Measurements from ENCODE around the gene RFWD3. TPM values are rescaled to one million over a fixed set of nuclear protein-coding genes. Genes with fewer than 3 reads are reported as not detected.

The RFWD3 gene
- total RNA-seq, 1 experiment from 2014 or later: 35.6 TPM

- peak; percentile 55 for DNase-seq (ENCODE audit: extremely low read depth, low read depth)
Measured at GRCh38 chr16:74623214-74623838, 43.4 kb downstream of the RFWD3 start.

- no peak for DNase-seq (ENCODE audit: extremely low read depth, low read depth)
Measured at GRCh38 chr16:74622005-74622404, 44.7 kb downstream of the RFWD3 start.

GRCh38 chr16:74617206-74617788 is 49.4 kb downstream of the RFWD3 start:
- no peak for DNase-seq (ENCODE audit: extremely low read depth, low read depth)

GRCh38 chr16:74611721-74612120 is 55.0 kb downstream of the RFWD3 start:
- no peak for DNase-seq (ENCODE audit: extremely low read depth, low read depth)

GRCh38 chr16:74608944-74609343 is 57.7 kb downstream of the RFWD3 start:
- no peak for DNase-seq (ENCODE audit: extremely low read depth, low read depth)

- DNase-seq (ENCODE audit: extremely low read depth, low read depth): no peak
Measured at GRCh38 chr16:74608381-74608780, 58.3 kb downstream of the RFWD3 start.

GRCh38 chr16:74607962-74608356 is 58.7 kb downstream of the RFWD3 start:
- DNase-seq (ENCODE audit: extremely low read depth, low read depth): no peak

- no peak for DNase-seq (ENCODE audit: extremely low read depth, low read depth)
Measured at GRCh38 chr16:74607310-74607961, 59.2 kb downstream of the RFWD3 start.

GRCh38 chr16:74606521-74607309 is 60.0 kb downstream of the RFWD3 start, which contains the start of gene GLG1:
Gene GLG1 (minus strand): TSS chr16:74607114. CDS start chr16:74607094, 20 bp downstream.
- peak; percentile 75 for DNase-seq (ENCODE audit: extremely low read depth, low read depth)

GRCh38 chr16:74605746-74606520 is 60.7 kb downstream of the RFWD3 start:
- no peak for DNase-seq (ENCODE audit: extremely low read depth, low read depth)

- DNase-seq (ENCODE audit: extremely low read depth, low read depth): no peak
Measured at GRCh38 chr16:74605332-74605731, 61.3 kb downstream of the RFWD3 start.

- DNase-seq (ENCODE audit: extremely low read depth, low read depth): no peak
Measured at GRCh38 chr16:74603848-74604247, 62.8 kb downstream of the RFWD3 start.

GRCh38 chr16:74601126-74601871 is 65.4 kb downstream of the RFWD3 start:
- DNase-seq (ENCODE audit: extremely low read depth, low read depth): no peak

GRCh38 chr16:74596586-74596985 is 70.1 kb downstream of the RFWD3 start:
- no peak for DNase-seq (ENCODE audit: extremely low read depth, low read depth)

- no peak for DNase-seq (ENCODE audit: extremely low read depth, low read depth)
Measured at GRCh38 chr16:74592847-74593246, 73.8 kb downstream of the RFWD3 start.

GRCh38 chr16:74591876-74592650 is 74.6 kb downstream of the RFWD3 start:
- DNase-seq (ENCODE audit: extremely low read depth, low read depth): no peak

GRCh38 chr16:74586948-74587347 is 79.7 kb downstream of the RFWD3 start:
- no peak for DNase-seq (ENCODE audit: extremely low read depth, low read depth)

- DNase-seq (ENCODE audit: extremely low read depth, low read depth): no peak
Measured at GRCh38 chr16:74585846-74586443, 80.7 kb downstream of the RFWD3 start.
